Measurements from ENCODE around the gene C22orf23. TPM values are rescaled to one million over a fixed set of nuclear protein-coding genes. Genes with fewer than 3 reads are reported as not detected.

Gene C22orf23
- total and polyA plus RNA-seq, 5 donors from 2014 or later = not detected

DNA sequence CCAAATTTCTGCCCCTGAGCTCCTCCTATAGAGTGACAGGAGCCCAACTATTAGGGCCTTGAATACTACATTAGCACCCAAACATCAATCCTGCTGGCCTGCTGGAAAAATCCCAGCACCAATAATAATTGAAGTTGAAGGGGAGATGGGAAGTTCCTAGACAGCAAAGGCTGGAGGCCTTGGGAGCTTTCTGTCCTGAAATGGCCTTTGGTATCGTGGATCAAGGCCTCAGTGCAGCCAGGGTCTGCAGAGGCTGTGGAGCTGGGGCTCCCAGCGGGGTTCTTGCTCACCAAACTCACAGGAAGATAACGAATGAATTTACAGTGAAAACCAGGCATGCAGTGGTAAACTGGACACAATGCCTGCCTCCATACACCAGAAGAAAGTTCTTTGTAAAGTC, 56.5 kb downstream of the C22orf23 start:
- ATAC-seq (ENCODE audit: low read depth in 2 of 2) (no peak), DNase-seq (no peak)
- no peak overlapping the region for H3K4me3 Mint-ChIP-seq
- no peaks in the 10 kb centered on the region for H3K36me3 ChIP-seq (ENCODE audit: control insufficient read depth, insufficient read depth, low read length)
- no peaks in the 10 kb centered on the region for H3K9me3 ChIP-seq (ENCODE audit: control insufficient read depth in 2 of 2, low read length in 2 of 2)
- H3K27ac ChIP-seq (ENCODE audit: insufficient read depth, low read length, poor library complexity, severe bottlenecking) = peak overlapping the region; percentile 65
- H3K36me3 Mint-ChIP-seq = no peaks in the 10 kb centered on the region
- peaks cover 12% of the 10 kb centered on the region for H3K4me1 ChIP-seq (ENCODE audit: control insufficient read depth, insufficient read depth, low read length, poor library complexity, severe bottlenecking)
- peak overlapping the region; percentile 20 to 95 (median 94) for H3K27ac Mint-ChIP-seq
- H3K4me3 ChIP-seq (ENCODE audit: low read depth, low read length) = no peak overlapping the region
- H3K4me1 Mint-ChIP-seq = peaks cover 4 to 36% (median 15%) of the 10 kb centered on the region in 4 donors
- H3K9me3 Mint-ChIP-seq = no peaks in the 10 kb centered on the region
- H3K27me3 ChIP-seq (ENCODE audit: control insufficient read depth, insufficient read depth, low read length) = no peaks in the 10 kb centered on the region
- no peaks in the 10 kb centered on the region for H3K27me3 Mint-ChIP-seq

DNA sequence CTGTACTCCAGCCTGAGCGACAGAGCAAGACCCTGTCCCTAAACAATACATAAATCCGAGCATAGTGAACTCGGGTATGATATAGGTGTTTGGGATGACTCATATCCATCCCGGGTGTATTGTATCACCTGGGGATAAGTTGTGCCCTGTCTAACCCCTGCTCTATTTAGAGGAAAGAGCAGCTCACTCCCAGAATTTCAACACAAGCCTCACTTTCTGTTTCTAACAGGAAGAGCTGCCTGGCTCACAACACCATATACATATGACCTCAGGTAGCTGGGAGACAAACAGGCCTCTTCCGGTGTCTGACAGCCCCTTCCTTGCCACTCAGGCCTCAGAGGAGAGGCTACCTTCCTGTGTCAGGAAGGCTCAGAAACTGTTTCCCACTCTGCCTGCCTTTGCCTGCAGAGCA, 57.2 kb downstream of the C22orf23 start:
- H3K4me1 Mint-ChIP-seq = peaks cover 4 to 36% (median 16%) of the 10 kb centered on the region in 4 donors
- no peaks in the 10 kb centered on the region for H3K9me3 ChIP-seq (ENCODE audit: control insufficient read depth in 2 of 2, low read length in 2 of 2)
- peaks cover 12% of the 10 kb centered on the region for H3K4me1 ChIP-seq (ENCODE audit: control insufficient read depth, insufficient read depth, low read length, poor library complexity, severe bottlenecking)
- H3K9me3 Mint-ChIP-seq = no peaks in the 10 kb centered on the region
- H3K27me3 Mint-ChIP-seq = no peaks in the 10 kb centered on the region
- ATAC-seq (ENCODE audit: low read depth in 2 of 2) (peak; percentile 89 to 93), DNase-seq (peak in 2 of 3 donors; percentile 36 to 88)
- peak overlapping the region; percentile 65 for H3K27ac ChIP-seq (ENCODE audit: insufficient read depth, low read length, poor library complexity, severe bottlenecking)
- no peaks in the 10 kb centered on the region for H3K27me3 ChIP-seq (ENCODE audit: control insufficient read depth, insufficient read depth, low read length)
- H3K36me3 ChIP-seq (ENCODE audit: control insufficient read depth, insufficient read depth, low read length) = no peaks in the 10 kb centered on the region
- peak overlapping the region; percentile 51 for H3K4me3 ChIP-seq (ENCODE audit: low read depth, low read length)
- no peaks in the 10 kb centered on the region for H3K36me3 Mint-ChIP-seq
- H3K4me3 Mint-ChIP-seq = peak overlapping the region in 3 of 4 donors; percentile 34 to 76 (median 41)
- peak overlapping the region; percentile 82 to 95 (median 94) for H3K27ac Mint-ChIP-seq

DNA sequence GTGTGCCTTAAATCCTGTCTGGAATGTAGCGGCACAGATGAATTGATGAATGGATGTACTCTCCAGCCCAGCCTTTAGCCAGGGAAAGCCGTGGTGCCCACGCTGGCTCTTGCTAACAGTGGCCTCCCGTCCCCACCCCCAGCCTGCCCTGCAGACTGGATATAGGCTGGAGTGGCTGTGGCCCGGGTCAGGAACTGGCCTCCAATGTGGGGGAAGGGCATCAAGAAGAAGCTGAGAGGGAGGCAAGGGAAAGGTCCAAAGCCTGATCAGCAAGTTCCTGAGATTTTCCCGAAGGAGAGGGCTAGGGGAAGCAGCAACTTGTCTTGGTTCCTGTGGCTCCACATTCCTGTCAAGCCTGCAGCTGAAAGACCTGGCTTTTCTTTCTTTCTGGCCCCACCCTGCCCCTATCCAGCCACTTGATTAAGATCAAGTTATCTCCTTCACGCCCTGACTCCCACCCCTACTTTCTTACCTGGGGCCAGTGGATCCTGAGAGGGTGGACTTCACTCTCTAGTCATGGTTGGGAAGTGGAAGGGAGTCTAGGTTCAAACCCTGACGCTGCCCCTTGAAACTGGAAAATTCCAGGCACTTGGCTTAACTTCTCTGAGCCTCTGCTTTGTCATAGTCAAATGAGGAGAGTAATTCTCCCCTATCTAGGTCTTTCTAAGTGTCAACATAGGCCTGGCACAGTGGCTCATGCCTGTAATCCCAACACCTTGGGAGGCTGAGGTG, 58.3 kb downstream of the C22orf23 start:
- no peak overlapping the region for H3K4me3 Mint-ChIP-seq
- Histone ChIP-seq H3K27me3 (ENCODE audit: control insufficient read depth, insufficient read depth, low read length) (no peaks in the 10 kb centered on the region), H3K4me3 (ENCODE audit: low read depth, low read length) (no peak overlapping the region), H3K4me1 (ENCODE audit: control insufficient read depth, insufficient read depth, low read length, poor library complexity, severe bottlenecking) (peaks cover 12% of the 10 kb centered on the region), H3K36me3 (ENCODE audit: control insufficient read depth, insufficient read depth, low read length) (peaks cover 2% of the 10 kb centered on the region), H3K9me3 (ENCODE audit: control insufficient read depth in 2 of 2, low read length in 2 of 2) (no peaks in the 10 kb centered on the region), H3K27ac (ENCODE audit: insufficient read depth, low read length, poor library complexity, severe bottlenecking) (peak overlapping the region; percentile 65)
- peak overlapping the region; percentile 52 to 95 (median 81) for H3K27ac Mint-ChIP-seq
- DNase-seq (no peak), ATAC-seq (ENCODE audit: low read depth in 2 of 2) (no peak)
- no peaks in the 10 kb centered on the region for H3K27me3 Mint-ChIP-seq
- H3K36me3 Mint-ChIP-seq = no peaks in the 10 kb centered on the region
- no peaks in the 10 kb centered on the region for H3K9me3 Mint-ChIP-seq
- peaks cover 4 to 36% (median 16%) of the 10 kb centered on the region in 4 donors for H3K4me1 Mint-ChIP-seq

DNA sequence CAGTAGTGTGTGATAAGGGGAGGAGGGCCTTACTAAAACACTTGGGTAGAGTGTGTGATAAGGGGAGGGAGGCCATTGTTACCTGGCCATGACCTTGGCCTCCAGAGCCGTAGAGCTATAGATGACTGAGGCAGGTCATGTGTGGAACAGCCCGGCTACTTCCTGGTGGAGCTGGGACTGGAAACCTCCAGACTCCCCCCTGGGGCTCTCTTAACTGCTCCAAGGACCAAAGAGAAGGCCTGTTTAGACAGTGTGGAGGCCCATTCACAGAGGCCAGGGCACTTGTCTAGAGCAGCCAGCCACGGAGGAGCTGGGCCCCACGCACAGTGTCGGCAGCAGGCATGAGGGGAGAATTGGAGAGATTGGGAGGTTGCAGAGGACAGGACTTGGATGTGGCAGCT, 59.8 kb downstream of the C22orf23 start:
- Mint-ChIP-seq H3K4me1 (peaks cover 4 to 36% (median 16%) of the 10 kb centered on the region in 4 donors), H3K4me3 (no peak overlapping the region), H3K27me3 (no peaks in the 10 kb centered on the region), H3K36me3 (peaks cover 1% of the 10 kb centered on the region), H3K27ac (peak overlapping the region; percentile 45 to 90 (median 86)), H3K9me3 (no peaks in the 10 kb centered on the region)
- Histone ChIP-seq H3K27ac (ENCODE audit: insufficient read depth, low read length, poor library complexity, severe bottlenecking) (no peak overlapping the region), H3K4me3 (ENCODE audit: low read depth, low read length) (no peak overlapping the region), H3K4me1 (ENCODE audit: control insufficient read depth, insufficient read depth, low read length, poor library complexity, severe bottlenecking) (peaks cover 12% of the 10 kb centered on the region), H3K27me3 (ENCODE audit: control insufficient read depth, insufficient read depth, low read length) (no peaks in the 10 kb centered on the region), H3K36me3 (ENCODE audit: control insufficient read depth, insufficient read depth, low read length) (peaks cover 10% of the 10 kb centered on the region), H3K9me3 (ENCODE audit: control insufficient read depth in 2 of 2, low read length in 2 of 2) (no peaks in the 10 kb centered on the region)
- ATAC-seq (ENCODE audit: low read depth in 2 of 2) (no peak), DNase-seq (no peak)

Other genes with a start within 250 kb of the C22orf23 start
- gene GCAT, start 145.7 kb downstream of the C22orf23 start, total RNA-seq = 0.72 TPM
- 1 to 10 TPM in 3 of 4 donors, under 1 TPM in 1; 0.45 to 2.0 (median 1.4) TPM for gene GCAT, start 145.7 kb downstream of the C22orf23 start, polyA plus RNA-seq
- gene GALR3, start 130.2 kb downstream of the C22orf23 start, total RNA-seq = not detected
- not detected for gene GALR3, start 130.2 kb downstream of the C22orf23 start, polyA plus RNA-seq
- 18.8 TPM for gene ANKRD54, start 109.3 kb downstream of the C22orf23 start, total RNA-seq
- gene ANKRD54, start 109.3 kb downstream of the C22orf23 start, polyA plus RNA-seq = 10 to 100 TPM; 15.4 to 21.4 (median 19.8) TPM
- gene EIF3L, start 104.2 kb downstream of the C22orf23 start, total RNA-seq = 390 TPM
- gene EIF3L, start 104.2 kb downstream of the C22orf23 start, polyA plus RNA-seq = 100 to 1,000 TPM; 267 to 354 (median 308) TPM
- 25.2 TPM for gene MICALL1, start 47.3 kb downstream of the C22orf23 start, total RNA-seq
- gene MICALL1, start 47.3 kb downstream of the C22orf23 start, polyA plus RNA-seq = 1 to 10 TPM; 1.1 to 2.4 (median 1.7) TPM
- gene POLR2F, start 98 bp upstream of the C22orf23 start, total RNA-seq = 34.5 TPM
- gene POLR2F, start 98 bp upstream of the C22orf23 start, polyA plus RNA-seq = 100 to 1,000 TPM; 152 to 170 (median 157) TPM
- not detected for gene SOX10, start 31.0 kb upstream of the C22orf23 start, total RNA-seq
- not detected for gene SOX10, start 31.0 kb upstream of the C22orf23 start, polyA plus RNA-seq
- gene PICK1, start 103.8 kb upstream of the C22orf23 start, total RNA-seq = 23.0 TPM
- gene PICK1, start 103.8 kb upstream of the C22orf23 start, polyA plus RNA-seq = 1 to 10 TPM; 4.5 to 7.3 (median 6.8) TPM
- gene SLC16A8, start 130.6 kb upstream of the C22orf23 start, total RNA-seq = not detected
- gene SLC16A8, start 130.6 kb upstream of the C22orf23 start, polyA plus RNA-seq = not detected
- gene BAIAP2L2, start 157.1 kb upstream of the C22orf23 start, total RNA-seq = 1.2 TPM
- not detected for gene BAIAP2L2, start 157.1 kb upstream of the C22orf23 start, polyA plus RNA-seq
- gene PLA2G6, start 228.2 kb upstream of the C22orf23 start, total RNA-seq = 137 TPM
- 1 to 10 TPM; 2.6 to 6.9 (median 5.4) TPM for gene PLA2G6, start 228.2 kb upstream of the C22orf23 start, polyA plus RNA-seq
- 39.4 TPM for gene MAFF, start 248.4 kb upstream of the C22orf23 start, total RNA-seq
- gene MAFF, start 248.4 kb upstream of the C22orf23 start, polyA plus RNA-seq = 1 to 10 TPM; 1.4 to 2.4 (median 2.0) TPM